ENCODE results near the gene ZBTB7B. TPM values are rescaled to one million over a fixed set of nuclear protein-coding genes. Genes with fewer than 3 reads are reported as not detected.

Gene ZBTB7B
- total and polyA plus RNA-seq, 9 of the 15 experiments (the other 6 are each of a cell fraction or from before 2014, with no cell fraction given), result 0.04 to 46.5 (median 15.2) TPM

DNA sequence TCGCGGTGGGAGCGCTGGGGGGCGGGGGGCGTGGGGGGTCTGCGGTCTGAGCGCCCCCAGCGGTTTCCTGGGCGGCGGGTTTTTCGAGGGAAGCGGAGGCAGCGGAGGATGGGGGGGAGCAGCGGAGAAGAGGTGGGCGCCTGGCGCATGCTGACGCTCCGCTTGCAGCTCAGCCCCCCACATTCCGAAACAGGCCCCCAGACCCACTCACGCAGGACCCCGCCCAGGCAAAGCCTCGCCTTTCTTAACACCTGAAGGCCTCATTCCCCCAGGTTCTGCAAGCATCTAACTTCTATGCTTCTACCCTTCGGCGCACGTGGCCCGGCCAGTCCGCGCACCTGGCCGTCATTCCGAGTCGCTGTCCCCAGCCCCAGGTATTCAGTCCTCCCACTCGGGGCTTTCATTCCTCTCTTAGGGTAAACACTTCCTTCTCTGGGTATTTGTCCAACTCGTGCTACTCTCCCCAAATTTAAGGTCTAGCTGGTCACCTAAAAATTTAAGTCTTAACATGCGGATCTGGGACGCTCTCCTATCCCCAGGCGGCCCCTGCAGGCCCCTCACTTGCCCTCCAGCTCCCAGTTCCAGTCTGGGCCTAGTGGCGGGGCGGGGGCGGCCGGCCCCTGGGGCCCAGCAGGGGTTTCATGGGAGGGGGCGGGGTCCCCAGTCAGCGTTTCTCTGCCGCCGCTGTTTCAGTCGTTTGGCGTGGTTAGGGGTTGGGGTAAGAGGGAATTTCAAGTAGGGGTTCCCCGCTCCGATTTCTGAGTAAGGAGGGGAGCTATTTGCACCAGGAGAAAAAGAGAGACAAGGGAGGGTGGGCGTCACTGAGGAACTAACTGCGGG is 2.8 kb upstream of the ZBTB7B start (continued):
- TF ChIP-seq, protein P1, sequence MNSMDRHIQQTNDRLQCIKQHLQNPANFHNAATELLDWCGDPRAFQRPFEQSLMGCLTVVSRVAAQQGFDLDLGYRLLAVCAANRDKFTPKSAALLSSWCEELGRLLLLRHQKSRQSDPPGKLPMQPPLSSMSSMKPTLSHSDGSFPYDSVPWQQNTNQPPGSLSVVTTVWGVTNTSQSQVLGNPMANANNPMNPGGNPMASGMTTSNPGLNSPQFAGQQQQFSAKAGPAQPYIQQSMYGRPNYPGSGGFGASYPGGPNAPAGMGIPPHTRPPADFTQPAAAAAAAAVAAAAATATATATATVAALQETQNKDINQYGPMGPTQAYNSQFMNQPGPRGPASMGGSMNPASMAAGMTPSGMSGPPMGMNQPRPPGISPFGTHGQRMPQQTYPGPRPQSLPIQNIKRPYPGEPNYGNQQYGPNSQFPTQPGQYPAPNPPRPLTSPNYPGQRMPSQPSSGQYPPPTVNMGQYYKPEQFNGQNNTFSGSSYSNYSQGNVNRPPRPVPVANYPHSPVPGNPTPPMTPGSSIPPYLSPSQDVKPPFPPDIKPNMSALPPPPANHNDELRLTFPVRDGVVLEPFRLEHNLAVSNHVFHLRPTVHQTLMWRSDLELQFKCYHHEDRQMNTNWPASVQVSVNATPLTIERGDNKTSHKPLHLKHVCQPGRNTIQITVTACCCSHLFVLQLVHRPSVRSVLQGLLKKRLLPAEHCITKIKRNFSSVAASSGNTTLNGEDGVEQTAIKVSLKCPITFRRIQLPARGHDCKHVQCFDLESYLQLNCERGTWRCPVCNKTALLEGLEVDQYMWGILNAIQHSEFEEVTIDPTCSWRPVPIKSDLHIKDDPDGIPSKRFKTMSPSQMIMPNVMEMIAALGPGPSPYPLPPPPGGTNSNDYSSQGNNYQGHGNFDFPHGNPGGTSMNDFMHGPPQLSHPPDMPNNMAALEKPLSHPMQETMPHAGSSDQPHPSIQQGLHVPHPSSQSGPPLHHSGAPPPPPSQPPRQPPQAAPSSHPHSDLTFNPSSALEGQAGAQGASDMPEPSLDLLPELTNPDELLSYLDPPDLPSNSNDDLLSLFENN (IDR thresholded peaks at IDR 0.05; ENCODE audit: low read depth in 2 of 2, low read length in 2 of 2), result no peak
- TF ChIP-seq MTF1 (CRISPR knock-in tag; IDR thresholded peaks at IDR 0.05; ENCODE audit: borderline replicate concordance), result no peak
- TF ChIP-seq NRF1 (conservative IDR thresholded peaks at IDR 0.05 in 1 of 2, IDR thresholded peaks at IDR 0.05 in 1 of 2), result peak in 1 of 2 experiments; percentile 21; a peak in 1 of 4 replicates
- TF ChIP-seq ELF4 (CRISPR knock-in tag; IDR thresholded peaks at IDR 0.05), result no peak
- no peak for TF ChIP-seq YBX1 (IDR thresholded peaks at IDR 0.05)
- no peak for TF ChIP-seq CBFB (CRISPR knock-in tag; IDR thresholded peaks at IDR 0.05)
- no peak for TF ChIP-seq FOXJ3 (CRISPR knock-in tag; IDR thresholded peaks at IDR 0.05)
- peak in 1 of 3 experiments; percentile 8 for TF ChIP-seq YY1 (IDR thresholded peaks at IDR 0.05; ENCODE audit: borderline replicate concordance in 1 of 3, control insufficient read depth in 1 of 3, extremely low read depth in 1 of 3, insufficient read depth in 3 of 3, insufficient read length in 1 of 3, insufficient replicate concordance in 2 of 3, low read depth in 1 of 3, low read length in 2 of 3)
- TF ChIP-seq ZNF212 (CRISPR knock-in tag; IDR thresholded peaks at IDR 0.05), result no peak
- no peak; the same call in 1 of the 2 replicates for TF ChIP-seq ZNF766 (CRISPR knock-in tag; conservative IDR thresholded peaks at IDR 0.05)
- TF ChIP-seq CAMTA2 (CRISPR knock-in tag; conservative IDR thresholded peaks at IDR 0.05), result no peak
- TF ChIP-seq STAT5B (CRISPR knock-in tag; IDR thresholded peaks at IDR 0.05), result no peak
- no peak for TF ChIP-seq NCOA6 (IDR thresholded peaks at IDR 0.05)
- TF ChIP-seq, protein P2, sequence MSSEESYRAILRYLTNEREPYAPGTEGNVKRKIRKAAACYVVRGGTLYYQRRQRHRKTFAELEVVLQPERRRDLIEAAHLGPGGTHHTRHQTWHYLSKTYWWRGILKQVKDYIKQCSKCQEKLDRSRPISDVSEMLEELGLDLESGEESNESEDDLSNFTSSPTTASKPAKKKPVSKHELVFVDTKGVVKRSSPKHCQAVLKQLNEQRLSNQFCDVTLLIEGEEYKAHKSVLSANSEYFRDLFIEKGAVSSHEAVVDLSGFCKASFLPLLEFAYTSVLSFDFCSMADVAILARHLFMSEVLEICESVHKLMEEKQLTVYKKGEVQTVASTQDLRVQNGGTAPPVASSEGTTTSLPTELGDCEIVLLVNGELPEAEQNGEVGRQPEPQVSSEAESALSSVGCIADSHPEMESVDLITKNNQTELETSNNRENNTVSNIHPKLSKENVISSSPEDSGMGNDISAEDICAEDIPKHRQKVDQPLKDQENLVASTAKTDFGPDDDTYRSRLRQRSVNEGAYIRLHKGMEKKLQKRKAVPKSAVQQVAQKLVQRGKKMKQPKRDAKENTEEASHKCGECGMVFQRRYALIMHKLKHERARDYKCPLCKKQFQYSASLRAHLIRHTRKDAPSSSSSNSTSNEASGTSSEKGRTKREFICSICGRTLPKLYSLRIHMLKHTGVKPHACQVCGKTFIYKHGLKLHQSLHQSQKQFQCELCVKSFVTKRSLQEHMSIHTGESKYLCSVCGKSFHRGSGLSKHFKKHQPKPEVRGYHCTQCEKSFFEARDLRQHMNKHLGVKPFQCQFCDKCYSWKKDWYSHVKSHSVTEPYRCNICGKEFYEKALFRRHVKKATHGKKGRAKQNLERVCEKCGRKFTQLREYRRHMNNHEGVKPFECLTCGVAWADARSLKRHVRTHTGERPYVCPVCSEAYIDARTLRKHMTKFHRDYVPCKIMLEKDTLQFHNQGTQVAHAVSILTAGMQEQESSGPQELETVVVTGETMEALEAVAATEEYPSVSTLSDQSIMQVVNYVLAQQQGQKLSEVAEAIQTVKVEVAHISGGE (CRISPR knock-in tag; IDR thresholded peaks at IDR 0.05), result 0 out of 6 replicates have a peak, but pooled peaks of 1 of the 3 experiments have one; percentile 28
- peak; percentile 35; the same call in 1 of the 2 replicates for TF ChIP-seq FOXM1 (IDR thresholded peaks at IDR 0.05; ENCODE audit: low read depth)
- no peak for TF ChIP-seq FOXM1 (CRISPR knock-in tag; IDR thresholded peaks at IDR 0.05; ENCODE audit: low read depth)
- no peak for TF ChIP-seq SAFB (IDR thresholded peaks at IDR 0.05; ENCODE audit: borderline replicate concordance, low read depth, low read length)

Data from K562 (cell line).